A673 (cell line): Measurements from ENCODE around the gene RHCG. TPM values are rescaled to one million over a fixed set of nuclear protein-coding genes. Genes with fewer than 3 reads are reported as not detected.

Experiments
- BruUV-seq: library from RNA; stranded (reverse); fragments of 400-500 nt; replicated peaks from 2 replicates; lab custom pipeline; 2021; lab: Mats Ljungman, UMichigan
- CTCF ChIA-PET: fragments of 300-600 bp; sonication (Branson Sonifier 250); formaldehyde crosslinking; loops from one replicate; lab custom pipeline; 2022; ENCODE audit warnings: antibody characterized with exemption; lab: Charles Lee
- POLR2A ChIA-PET: fragments of 300-600 bp; sonication (Branson Sonifier 250); formaldehyde crosslinking; loops from one replicate; lab custom pipeline; 2022; ENCODE audit warnings: antibody characterized with exemption; ENCODE audit not compliant: low non-redundant PET; lab: Charles Lee
- DNase-seq: peaks from one replicate; pipeline ENCODE4 v3.0.0-alpha.2; 2015; ENCODE audit warnings: low spot score
- H3K27ac ChIP-seq: fragments of 200-600 bp; sonication (generic); 2 replicates; pipeline ENCODE4 v1.5.1; 2016; ENCODE audit warnings: mixed run types, low read depth, mild to moderate bottlenecking, mixed read lengths, antibody characterized with exemption, low read length; ENCODE audit not compliant: poor library complexity, severe bottlenecking
- H3K27me3 ChIP-seq: fragments of 200-600 bp; sonication (generic); replicated peaks from 2 replicates; pipeline ENCODE4 v1.6.1; 2017; ENCODE audit warnings: mixed run types, low read depth, mild to moderate bottlenecking, mixed read lengths, antibody characterized with exemption, low read length; ENCODE audit not compliant: insufficient read depth, poor library complexity
- H3K36me3 ChIP-seq: fragments of 200-600 bp; sonication (generic); 2 replicates; pipeline ENCODE4 v1.6.1; 2016; ENCODE audit warnings: mixed run types, mild to moderate bottlenecking, mixed read lengths, antibody characterized with exemption, low read length; ENCODE audit not compliant: insufficient read depth, poor library complexity, severe bottlenecking
- H3K4me1 ChIP-seq: fragments of 200-600 bp; sonication (generic); 2 replicates; pipeline ENCODE4 v1.6.1; 2017; ENCODE audit warnings: mixed run types, mild to moderate bottlenecking, mixed read lengths, antibody characterized with exemption, low read length; ENCODE audit not compliant: insufficient read depth, poor library complexity, severe bottlenecking
- H3K4me3 ChIP-seq: fragments of 200-600 bp; sonication (generic); 2 replicates; pipeline ENCODE4 v1.5.1; 2016; ENCODE audit warnings: low read depth, mixed run types, mild to moderate bottlenecking, mixed read lengths, low read length; ENCODE audit not compliant: poor library complexity, severe bottlenecking
- H3K9me3 ChIP-seq: fragments of 200-600 bp; sonication (generic); 2 replicates; pipeline ENCODE4 v1.6.1; 2016; ENCODE audit warnings: mixed run types, low read depth, mild to moderate bottlenecking, mixed read lengths, antibody characterized with exemption, low read length; ENCODE audit not compliant: poor library complexity, severe bottlenecking
- CTCF ChIP-seq: fragments of 300-800, 200-600 bp; sonication (generic); conservative IDR thresholded peaks from 2 replicates; pipeline ENCODE4 v1.5.1; 2017; ENCODE audit warnings: low read depth, mild to moderate bottlenecking, antibody characterized with exemption, low read length, moderate library complexity, mixed read lengths
- EZH2 ChIP-seq: fragments of 200-600 bp; sonication (generic); IDR thresholded peaks from 2 replicates; pipeline ENCODE4 v1.6.1; 2017; ENCODE audit warnings: borderline replicate concordance, low read depth, mild to moderate bottlenecking, mixed read lengths, antibody characterized with exemption, low read length; ENCODE audit not compliant: poor library complexity, severe bottlenecking
- intact Hi-C: fragments of 100-400 bp; cut with micrococcal nuclease; formaldehyde crosslinking; loops from one replicate; pipeline ENCODE4 v1.10.0; 2022; ENCODE audit not compliant: unreplicated experiment
- total RNA-seq: library from RNA; stranded (reverse); gene quantifications from 2 replicates; pipeline ENCODE4 v1.2.3, GENCODE V29; 2021

The RHCG gene
- total RNA-seq, 1 experiment from 2014 or later: 1.4 TPM

GRCh38 chr15:89501646-89502045, 5.3 kb upstream of the RHCG start:
- intact Hi-C loops: no loop called here
- ChIA-PET POLR2A (no interaction called here), CTCF (no interaction called here)
- no peaks in the 10 kb centered on the region for H3K36me3 ChIP-seq
- no TSS peak for BruUV-seq
- DNase-seq: no peak
- H3K27me3 ChIP-seq: peaks cover 9% of the 10 kb centered on the region
- no peak overlapping the region for H3K27ac ChIP-seq
- H3K4me3 ChIP-seq: no peak overlapping the region
- no peaks in the 10 kb centered on the region for H3K9me3 ChIP-seq
- no peak for TF ChIP-seq CTCF
- no peak for TF ChIP-seq EZH2
- H3K4me1 ChIP-seq: no peaks in the 10 kb centered on the region

DNA sequence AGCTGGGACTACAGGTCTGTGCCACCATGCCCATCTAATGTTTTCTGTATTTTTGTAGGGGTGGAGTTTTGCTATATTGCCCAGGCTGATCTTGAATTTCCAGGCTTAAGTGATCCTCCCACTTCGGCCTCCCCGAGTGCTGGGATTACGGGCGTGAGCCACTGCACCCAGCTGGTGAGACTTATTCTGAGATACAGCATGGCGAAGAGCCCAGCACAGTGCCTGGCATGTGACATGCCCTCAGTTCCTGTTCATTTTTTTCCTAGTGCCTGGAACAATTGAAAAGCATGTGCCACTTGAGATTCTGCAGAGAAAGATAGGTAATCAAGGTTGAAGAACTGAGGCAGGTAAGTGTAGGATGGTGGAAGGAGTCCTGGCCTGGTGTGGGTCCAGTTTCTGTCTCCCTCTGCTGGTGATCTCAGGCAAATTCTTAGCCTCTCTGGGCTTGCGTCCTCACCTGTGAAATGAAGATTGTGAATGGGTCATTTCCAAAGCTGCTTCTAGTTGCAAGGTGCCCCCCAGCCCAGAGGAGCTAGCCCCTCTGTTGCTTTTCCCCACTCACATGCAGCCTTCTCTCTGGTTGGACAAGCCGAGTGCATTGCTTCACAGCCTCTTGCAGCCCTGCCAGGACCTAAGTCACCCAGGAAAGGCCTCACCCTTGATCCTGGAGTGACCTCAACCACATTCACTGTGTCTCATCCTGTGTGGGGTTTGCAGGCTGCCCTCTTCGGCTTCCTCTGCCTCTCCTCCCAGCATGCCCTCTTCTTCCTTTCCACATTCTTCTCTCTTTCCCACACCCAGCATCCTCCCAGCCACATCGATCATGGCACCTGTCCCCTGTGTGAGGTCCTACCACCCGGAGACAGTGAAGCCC, 4.3 kb upstream of the RHCG start:
- H3K36me3 ChIP-seq: no peaks in the 10 kb centered on the region
- intact Hi-C loops: no loop called here
- CTCF ChIA-PET: interaction anchor here (0.6 kb wide), 1 partner anchor 21 kb away, joined by 3 read pairs; no protein-coding TSS in a partner anchor
- TF ChIP-seq CTCF (peak; percentile 49), EZH2 (no peak)
- peaks cover 9% of the 10 kb centered on the region for H3K27me3 ChIP-seq
- H3K4me3 ChIP-seq: no peak overlapping the region
- no peak for DNase-seq
- no peaks in the 10 kb centered on the region for H3K9me3 ChIP-seq
- POLR2A ChIA-PET: no interaction called here
- no peak overlapping the region for H3K27ac ChIP-seq
- no peaks in the 10 kb centered on the region for H3K4me1 ChIP-seq
- no TSS peak for BruUV-seq

DNA sequence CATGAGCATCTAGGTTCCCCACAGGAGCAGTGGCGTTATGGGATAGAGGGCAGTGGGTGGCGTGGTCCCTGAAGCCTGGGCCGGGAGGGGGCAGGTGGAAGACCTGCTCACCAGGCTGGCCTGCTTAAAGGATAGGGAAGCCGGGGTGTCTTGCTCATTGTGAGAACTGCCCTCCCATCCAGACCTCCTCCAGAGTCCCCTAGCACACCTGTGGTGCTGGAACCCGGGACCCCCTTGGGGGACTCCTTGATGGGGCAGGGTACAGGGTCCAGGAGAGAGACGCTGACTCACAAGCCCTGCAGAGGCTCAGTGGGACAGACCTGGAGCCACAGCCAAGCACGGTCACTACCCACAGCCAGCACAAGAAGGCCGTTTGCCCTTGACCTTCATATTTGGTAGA, 2.8 kb upstream of the RHCG start:
- TF ChIP-seq EZH2: no peak
- no peak for TF ChIP-seq CTCF
- H3K9me3 ChIP-seq: no peaks in the 10 kb centered on the region
- H3K36me3 ChIP-seq: no peaks in the 10 kb centered on the region
- H3K27ac ChIP-seq: no peak overlapping the region
- CTCF ChIA-PET: no interaction called here
- POLR2A ChIA-PET: no interaction called here
- no peak overlapping the region for H3K4me3 ChIP-seq
- no peaks in the 10 kb centered on the region for H3K4me1 ChIP-seq
- DNase-seq: no peak
- no TSS peak for BruUV-seq
- intact Hi-C loops: no loop called here
- peaks cover 9% of the 10 kb centered on the region for H3K27me3 ChIP-seq
